Measurements from ENCODE around the gene MRGPRD.

DNA sequence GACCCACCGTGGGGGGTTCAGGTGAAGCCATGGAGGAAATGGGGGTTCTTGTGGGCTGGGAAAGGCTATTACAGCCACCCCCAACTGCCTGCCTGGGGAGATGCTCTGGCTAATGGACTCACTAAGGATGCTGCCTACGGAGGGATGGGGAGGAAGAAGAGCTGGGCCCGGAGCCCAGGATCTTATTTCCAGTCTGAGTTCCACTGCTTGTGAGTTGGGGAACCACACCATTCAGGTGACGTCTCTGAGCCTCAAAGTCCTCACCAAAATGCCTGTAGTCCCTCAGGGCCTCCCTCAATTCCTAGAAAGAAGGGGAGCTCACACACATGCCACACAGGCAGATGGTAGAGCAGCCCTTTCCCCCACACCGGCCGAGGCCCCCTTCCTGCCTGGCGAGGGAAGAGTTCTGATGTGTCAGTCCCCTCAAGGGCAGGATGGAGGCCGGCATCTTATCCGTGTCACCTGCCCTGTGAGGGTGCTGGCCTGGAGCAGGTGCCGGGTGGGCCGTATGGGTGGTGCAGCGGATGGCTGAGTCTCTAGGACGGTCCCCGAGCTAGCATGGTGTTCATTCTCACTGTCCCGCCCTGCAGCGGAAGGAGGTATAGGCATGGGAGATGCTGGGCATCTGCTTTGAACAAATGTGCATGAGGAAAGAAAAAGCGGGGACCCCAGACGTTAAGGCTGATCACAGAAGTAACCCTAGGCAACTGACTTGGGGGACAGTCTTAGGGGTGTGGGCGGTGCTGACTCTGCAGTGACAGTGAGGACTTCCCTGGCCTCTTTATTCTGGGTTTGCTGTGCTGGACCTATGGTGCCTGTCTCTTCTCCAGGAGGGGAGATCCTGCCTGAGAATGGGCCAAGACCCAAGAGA is 16.6 kb upstream of the MRGPRD start:
- TF ChIP-seq POLR2AphosphoS5 (IDR thresholded peaks at IDR 0.05; ENCODE audit: low read depth) = no peak
- TF ChIP-seq, protein P1, sequence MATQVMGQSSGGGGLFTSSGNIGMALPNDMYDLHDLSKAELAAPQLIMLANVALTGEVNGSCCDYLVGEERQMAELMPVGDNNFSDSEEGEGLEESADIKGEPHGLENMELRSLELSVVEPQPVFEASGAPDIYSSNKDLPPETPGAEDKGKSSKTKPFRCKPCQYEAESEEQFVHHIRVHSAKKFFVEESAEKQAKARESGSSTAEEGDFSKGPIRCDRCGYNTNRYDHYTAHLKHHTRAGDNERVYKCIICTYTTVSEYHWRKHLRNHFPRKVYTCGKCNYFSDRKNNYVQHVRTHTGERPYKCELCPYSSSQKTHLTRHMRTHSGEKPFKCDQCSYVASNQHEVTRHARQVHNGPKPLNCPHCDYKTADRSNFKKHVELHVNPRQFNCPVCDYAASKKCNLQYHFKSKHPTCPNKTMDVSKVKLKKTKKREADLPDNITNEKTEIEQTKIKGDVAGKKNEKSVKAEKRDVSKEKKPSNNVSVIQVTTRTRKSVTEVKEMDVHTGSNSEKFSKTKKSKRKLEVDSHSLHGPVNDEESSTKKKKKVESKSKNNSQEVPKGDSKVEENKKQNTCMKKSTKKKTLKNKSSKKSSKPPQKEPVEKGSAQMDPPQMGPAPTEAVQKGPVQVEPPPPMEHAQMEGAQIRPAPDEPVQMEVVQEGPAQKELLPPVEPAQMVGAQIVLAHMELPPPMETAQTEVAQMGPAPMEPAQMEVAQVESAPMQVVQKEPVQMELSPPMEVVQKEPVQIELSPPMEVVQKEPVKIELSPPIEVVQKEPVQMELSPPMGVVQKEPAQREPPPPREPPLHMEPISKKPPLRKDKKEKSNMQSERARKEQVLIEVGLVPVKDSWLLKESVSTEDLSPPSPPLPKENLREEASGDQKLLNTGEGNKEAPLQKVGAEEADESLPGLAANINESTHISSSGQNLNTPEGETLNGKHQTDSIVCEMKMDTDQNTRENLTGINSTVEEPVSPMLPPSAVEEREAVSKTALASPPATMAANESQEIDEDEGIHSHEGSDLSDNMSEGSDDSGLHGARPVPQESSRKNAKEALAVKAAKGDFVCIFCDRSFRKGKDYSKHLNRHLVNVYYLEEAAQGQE (IDR thresholded peaks at IDR 0.05; ENCODE audit: insufficient replicate concordance, low read depth) = no peak
- TF ChIP-seq, protein P2, sequence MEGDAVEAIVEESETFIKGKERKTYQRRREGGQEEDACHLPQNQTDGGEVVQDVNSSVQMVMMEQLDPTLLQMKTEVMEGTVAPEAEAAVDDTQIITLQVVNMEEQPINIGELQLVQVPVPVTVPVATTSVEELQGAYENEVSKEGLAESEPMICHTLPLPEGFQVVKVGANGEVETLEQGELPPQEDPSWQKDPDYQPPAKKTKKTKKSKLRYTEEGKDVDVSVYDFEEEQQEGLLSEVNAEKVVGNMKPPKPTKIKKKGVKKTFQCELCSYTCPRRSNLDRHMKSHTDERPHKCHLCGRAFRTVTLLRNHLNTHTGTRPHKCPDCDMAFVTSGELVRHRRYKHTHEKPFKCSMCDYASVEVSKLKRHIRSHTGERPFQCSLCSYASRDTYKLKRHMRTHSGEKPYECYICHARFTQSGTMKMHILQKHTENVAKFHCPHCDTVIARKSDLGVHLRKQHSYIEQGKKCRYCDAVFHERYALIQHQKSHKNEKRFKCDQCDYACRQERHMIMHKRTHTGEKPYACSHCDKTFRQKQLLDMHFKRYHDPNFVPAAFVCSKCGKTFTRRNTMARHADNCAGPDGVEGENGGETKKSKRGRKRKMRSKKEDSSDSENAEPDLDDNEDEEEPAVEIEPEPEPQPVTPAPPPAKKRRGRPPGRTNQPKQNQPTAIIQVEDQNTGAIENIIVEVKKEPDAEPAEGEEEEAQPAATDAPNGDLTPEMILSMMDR (IDR thresholded peaks at IDR 0.05; ENCODE audit: insufficient read depth, low read length) = no peak

Measured in HL-60 (cell line).